Mesenteric fat pad (tissue), 1 donor: ENCODE data around the gene HOXA11. TPM values are rescaled to one million over a fixed set of nuclear protein-coding genes. Genes with fewer than 3 reads are reported as not detected.

Experiments
- DNase-seq: peaks from one replicate; pipeline ENCODE4 v3.0.0-alpha.2; 2020; ENCODE audit warnings: low spot score
- microRNA-seq: library from miRNA; unstranded; fragments of <30 nt; microRNA quantifications from one replicate; pipeline ENCODE4 v1.2.0, GENCODE V29; 2020; ENCODE audit warnings: borderline number of aligned reads
- total RNA-seq: library from RNA; stranded (reverse); fragmentation: NEBNext Ultra II Directional; extraction: Animal tissue kit (Norgen Biotek cat#: 25700); gene quantifications from one replicate; pipeline ENCODE4 v1.2.1, GENCODE V29; 2021
- donor health status: DM: yes; HTN: yes; CAD: no.

Gene HOXA11
- total RNA-seq, 1 donor from 2014 or later = 6.1 TPM

DNA sequence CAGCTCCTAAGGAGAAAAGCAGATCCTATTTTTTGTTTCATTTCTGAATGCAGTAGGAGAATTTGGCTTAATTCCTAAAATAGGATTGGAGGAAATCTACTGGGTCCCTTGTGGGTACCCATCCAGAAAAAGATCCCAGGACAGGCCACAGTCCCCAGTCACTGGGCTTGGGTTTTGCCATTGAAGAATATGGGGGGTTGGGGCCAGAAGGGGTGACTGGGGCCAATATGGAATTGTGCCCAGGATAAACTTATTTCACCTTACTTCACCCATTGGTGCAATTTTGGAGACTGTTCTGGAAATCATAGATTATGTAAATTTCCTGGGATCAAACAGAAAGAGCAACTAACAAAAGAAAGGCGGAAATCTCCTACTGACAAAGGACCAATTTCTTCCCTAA, 46.6 kb downstream of the HOXA11 start:
- DNase-seq = no peak

DNA sequence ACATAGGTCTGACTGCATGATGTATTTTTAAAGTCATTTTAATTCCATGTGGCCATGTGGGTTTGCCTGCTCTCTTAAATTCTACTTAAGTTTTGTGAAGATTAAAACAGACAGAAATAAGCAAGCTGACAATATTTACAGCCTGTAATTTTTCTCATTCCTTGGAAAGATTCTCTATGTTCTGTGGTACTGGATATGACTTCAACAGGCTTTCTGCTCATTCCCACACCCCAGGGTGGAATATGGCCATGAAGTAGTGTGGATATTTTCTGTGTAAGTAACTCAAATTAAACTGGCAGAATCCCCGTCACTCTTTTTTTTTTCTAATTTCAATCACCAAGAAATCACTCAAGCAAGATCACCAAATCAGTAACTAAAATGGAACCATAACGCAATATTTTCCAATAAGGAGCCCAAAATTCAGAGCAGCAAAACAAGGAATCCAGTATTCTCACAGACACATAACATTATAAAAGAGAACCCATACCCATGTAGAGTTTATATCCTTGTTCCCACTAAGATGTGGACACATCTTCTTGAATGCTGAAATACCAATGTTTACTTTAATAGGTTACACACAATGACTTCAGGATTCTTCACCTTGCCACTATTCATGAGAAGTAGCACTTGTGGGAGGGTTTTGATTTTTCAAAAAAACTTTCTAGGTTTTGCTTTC, 47.3 kb downstream of the HOXA11 start:
- no peak for DNase-seq

DNA sequence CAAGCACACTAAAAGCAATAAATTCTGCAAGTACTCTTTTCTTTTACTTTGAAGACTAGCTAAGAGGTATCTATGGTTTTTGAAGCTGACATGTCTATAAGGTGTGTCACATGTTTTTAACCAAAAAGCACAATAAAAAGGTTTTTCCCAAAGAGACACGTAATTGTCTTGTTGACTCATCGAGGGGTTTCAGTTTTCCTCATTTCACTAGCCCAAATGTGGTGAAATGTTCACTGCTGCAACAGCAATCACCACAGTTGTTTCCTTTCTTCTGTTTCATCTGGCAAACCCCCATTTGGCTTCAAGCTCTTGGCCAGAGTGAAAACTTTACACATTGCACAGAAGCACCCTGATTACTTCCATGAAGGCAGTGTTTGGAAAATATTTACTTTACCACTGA, 50.6 kb downstream of the HOXA11 start:
- DNase-seq = no peak

DNA sequence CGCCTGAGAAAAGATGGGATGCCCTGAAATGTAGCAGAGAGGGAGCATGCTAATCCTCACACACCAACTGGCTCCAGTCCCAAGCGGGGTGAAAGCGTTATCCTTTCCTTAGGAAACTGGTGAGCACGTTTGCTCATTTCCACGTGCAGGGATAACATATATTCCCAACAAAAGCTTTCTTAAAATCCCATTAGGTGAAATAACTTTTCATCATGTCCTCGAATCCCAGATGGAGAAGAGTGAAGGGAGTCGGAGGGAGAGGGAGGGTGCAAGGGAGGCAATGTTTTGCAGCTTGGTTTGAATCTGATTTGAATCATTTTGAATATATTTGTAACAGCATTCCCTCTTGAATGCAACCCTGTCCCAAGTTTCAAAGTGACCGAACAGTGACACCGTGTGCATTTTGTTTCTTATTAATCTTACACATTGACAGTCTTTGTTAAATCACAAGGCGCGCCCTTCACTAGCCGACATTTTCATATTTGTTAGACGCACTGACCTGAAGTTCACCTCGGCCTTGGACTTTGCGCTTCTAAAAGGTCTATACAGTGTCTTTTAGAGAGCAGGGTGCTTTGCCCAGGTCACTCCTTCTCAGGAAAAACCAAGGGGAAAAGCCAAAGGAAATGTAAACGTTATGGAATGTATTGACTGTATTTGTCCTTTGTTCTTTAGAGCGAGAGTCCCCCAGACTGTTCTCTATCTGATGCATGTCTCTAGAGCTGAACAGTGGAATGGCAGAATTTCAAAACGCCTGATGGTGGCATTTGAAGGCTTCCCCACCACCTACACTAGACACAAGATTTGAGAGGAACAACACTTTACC, 51.4 kb downstream of the HOXA11 start:
- DNase-seq = no peak

DNA sequence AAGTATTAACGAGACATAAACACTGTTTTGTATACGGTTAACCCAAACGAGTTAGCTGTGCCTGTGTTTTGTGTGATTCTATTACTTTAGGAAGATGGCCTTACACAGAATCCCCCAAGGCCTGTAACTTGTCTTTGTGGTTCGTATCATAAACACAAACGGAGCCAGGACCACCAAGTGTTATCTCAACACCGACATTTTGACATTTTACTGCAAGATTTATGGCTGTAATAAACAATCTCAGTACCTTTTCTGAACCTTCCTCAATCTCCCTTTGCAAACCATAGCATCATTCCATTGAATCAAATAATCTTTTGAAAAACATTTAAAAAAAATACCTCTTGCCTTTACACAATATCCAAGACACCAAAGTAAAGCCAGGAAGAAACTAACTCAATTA, 52.1 kb downstream of the HOXA11 start:
- DNase-seq = no peak

DNA sequence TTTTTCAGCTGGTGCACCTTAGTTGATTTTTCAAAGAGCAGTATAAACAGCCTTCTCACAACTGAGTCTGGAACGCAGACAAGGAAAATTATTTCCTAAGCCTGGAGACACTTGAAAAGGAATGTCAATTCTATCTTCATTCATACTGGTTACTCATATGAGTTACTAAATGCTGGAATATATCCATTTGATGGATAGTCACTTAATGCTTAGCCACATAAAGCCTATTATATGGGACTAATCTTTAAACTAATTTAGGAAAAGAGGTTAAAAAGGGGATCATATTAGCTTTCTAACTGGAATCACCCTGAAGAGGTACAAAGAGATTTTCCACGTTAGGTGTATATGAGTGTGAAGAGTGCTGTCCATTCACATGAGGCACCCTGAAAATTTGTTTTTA, 52.8 kb downstream of the HOXA11 start:
- DNase-seq = no peak

DNA sequence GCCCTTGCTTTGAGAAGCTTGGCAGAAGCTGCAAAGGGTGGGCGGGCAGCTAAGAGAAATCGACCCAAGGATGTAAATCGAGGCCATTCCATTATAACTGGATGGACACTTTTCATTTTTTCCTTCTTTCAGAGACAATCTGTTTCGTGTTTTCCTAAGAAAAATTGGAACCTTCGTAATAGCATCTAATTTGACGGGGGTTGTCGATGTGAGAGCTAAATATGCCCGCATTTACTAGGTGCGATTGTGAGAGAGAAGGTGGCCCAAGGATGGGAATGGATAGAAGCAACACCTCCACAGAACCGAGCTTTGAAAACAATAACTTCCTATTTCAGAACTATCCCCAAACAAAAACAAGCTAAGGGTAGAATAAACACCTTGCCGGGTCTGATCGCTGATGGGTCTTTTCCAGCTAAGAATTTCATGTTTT, 53.6 kb downstream of the HOXA11 start:
- DNase-seq = no peak

Small RNA genes within 50 kb of the gene (microRNA-seq; reads per million reads assigned to microRNA genes)
- 4,585 reads per million, percentile 89 among the genes with 10 or more reads in this experiment for gene MIR196B

Other genes with a start within 250 kb of the HOXA11 start
- 1.3 TPM for gene HOXA1, start 89.2 kb downstream of the HOXA11 start, total RNA-seq
- 1.2 TPM for gene HOXA2, start 82.5 kb downstream of the HOXA11 start, total RNA-seq
- gene HOXA4, start 54.5 kb downstream of the HOXA11 start, total RNA-seq = 4.0 TPM
- 15.3 TPM for gene HOXA5, start 41.6 kb downstream of the HOXA11 start, total RNA-seq
- gene HOXA6, start 37.5 kb downstream of the HOXA11 start, total RNA-seq = 3.1 TPM
- 5.8 TPM for gene HOXA3, start 32.6 kb downstream of the HOXA11 start, total RNA-seq
- gene HOXA7, start 28.6 kb downstream of the HOXA11 start, total RNA-seq = 7.5 TPM
- 10.4 TPM for gene HOXA9, start 19.7 kb downstream of the HOXA11 start, total RNA-seq
- 19.7 TPM for gene HOXA10, start 10.9 kb downstream of the HOXA11 start, total RNA-seq
- 1.9 TPM for gene HOXA13, start 14.9 kb upstream of the HOXA11 start, total RNA-seq
- gene EVX1, start 57.6 kb upstream of the HOXA11 start, total RNA-seq = 0.13 TPM